Measurements from ENCODE around the gene GABPB2.

- TF ChIP-seq CTCF (IDR thresholded peaks at IDR 0.05; ENCODE audit: insufficient read depth, low read depth, low read length) (no peak), EZH2 (IDR thresholded peaks at IDR 0.05; ENCODE audit: insufficient read depth, low read length) (no peak)
Measured at GRCh38 chr1:151158326-151158725, 87.8 kb downstream of the GABPB2 start.

Measured in astrocyte (in vitro differentiated cells and primary cell).